ENCODE data around the gene IGSF5. TPM values are rescaled to one million over a fixed set of nuclear protein-coding genes. Genes with fewer than 3 reads are reported as not detected.
"Not testable (repeated sequence)": the region's sequence is repeated elsewhere in the genome, so short reads cannot be mapped to it uniquely, and the experiment has no call there.

Gene IGSF5
- total RNA-seq: not detected

DNA sequence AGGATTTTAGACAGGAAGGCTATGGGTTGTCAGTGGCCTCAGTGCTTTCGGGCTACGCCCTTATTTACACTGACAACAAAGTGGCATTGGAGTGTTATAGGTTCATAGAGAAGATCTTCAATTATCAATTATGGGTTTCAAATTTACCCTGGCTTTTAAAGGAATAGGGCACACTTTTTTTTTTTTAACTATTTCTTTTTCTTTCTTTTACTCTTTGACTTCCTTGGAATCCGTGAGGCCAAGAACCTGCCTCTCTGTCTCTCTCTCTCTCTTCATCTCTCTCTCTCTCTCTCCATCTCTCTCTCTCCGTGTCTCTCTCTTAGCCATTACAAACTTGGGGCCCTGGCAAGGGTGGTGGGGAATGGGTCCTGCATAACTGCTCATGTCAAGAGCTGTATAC is at the start of gene IGSF5:
Gene IGSF5 (plus strand): TSS at position 301 of the 400 bp plus-strand sequence. CDS start 327 bp downstream, outside the sequence.
- H3K9me3 Mint-ChIP-seq (ENCODE audit: insufficient read depth); H3K4me1 Mint-ChIP-seq (ENCODE audit: low read depth); DNase-seq; H3K27ac Mint-ChIP-seq; ATAC-seq; H3K27me3 Mint-ChIP-seq (ENCODE audit: low read depth); H3K4me3 Mint-ChIP-seq; H3K36me3 Mint-ChIP-seq (ENCODE audit: low read depth); POLR2A ChIA-PET; CTCF ChIA-PET: not testable (repeated sequence)

DNA sequence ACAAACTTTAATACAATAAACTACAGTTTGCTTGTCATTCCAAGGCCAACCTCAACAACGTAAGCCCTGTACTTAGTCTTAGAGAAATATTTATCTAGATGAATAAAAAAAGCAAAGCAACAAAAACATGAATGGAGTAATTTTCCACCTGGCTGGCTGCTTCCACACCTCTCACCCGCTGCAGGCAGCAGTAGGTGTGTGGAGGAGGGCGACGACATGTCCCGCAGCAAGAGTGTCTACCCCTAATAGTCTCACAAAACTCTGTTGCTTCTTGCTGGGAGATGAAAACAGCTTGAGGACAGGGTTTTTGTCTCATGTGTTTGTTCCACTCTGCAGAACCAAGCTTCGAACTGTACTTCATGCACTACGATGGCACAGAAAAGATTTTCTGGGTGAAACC is 48.8 kb upstream of the IGSF5 start:
- no peak for DNase-seq
- H3K27me3 Mint-ChIP-seq (ENCODE audit: low read depth): no peaks in the 10 kb centered on the region
- no peak for ATAC-seq
- no peak overlapping the region for H3K4me3 Mint-ChIP-seq
- no peak overlapping the region for H3K27ac Mint-ChIP-seq
- no peaks in the 10 kb centered on the region for H3K36me3 Mint-ChIP-seq (ENCODE audit: low read depth)
- POLR2A ChIA-PET: no interaction called here
- no peaks in the 10 kb centered on the region for H3K4me1 Mint-ChIP-seq (ENCODE audit: low read depth)
- H3K9me3 Mint-ChIP-seq (ENCODE audit: insufficient read depth): no peaks in the 10 kb centered on the region
- CTCF ChIA-PET: no interaction called here

DNA sequence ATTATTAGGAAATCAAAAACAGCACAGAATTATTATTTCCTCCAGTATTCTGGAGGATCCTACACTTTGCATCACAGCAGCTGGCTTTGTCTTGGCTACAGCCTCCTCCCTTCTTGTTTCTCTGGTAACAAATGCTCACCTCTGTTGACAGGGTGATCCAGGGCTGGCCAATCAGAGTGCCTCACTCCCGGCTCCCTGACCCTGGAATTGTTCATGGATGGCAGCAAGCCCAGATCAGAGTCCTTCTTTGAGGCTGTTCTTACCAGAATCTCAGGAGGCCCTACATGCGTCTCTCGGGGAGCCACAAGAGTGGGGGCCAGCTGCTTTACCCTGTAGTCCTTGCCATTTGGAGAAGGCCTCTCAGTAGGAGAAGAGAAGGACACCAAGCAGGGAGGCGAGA is 48.4 kb upstream of the IGSF5 start:
- H3K27me3 Mint-ChIP-seq (ENCODE audit: low read depth): no peaks in the 10 kb centered on the region
- no peak overlapping the region for H3K4me3 Mint-ChIP-seq
- no peak for DNase-seq
- H3K27ac Mint-ChIP-seq: no peak overlapping the region
- ChIA-PET CTCF (no interaction called here), POLR2A (interaction anchor here (0.6 kb wide), 1 partner anchor 110 kb away, joined by 4 read pairs; no protein-coding TSS in a partner anchor)
- no peaks in the 10 kb centered on the region for H3K4me1 Mint-ChIP-seq (ENCODE audit: low read depth)
- H3K9me3 Mint-ChIP-seq (ENCODE audit: insufficient read depth): no peaks in the 10 kb centered on the region
- no peak for ATAC-seq
- H3K36me3 Mint-ChIP-seq (ENCODE audit: low read depth): no peaks in the 10 kb centered on the region

DNA sequence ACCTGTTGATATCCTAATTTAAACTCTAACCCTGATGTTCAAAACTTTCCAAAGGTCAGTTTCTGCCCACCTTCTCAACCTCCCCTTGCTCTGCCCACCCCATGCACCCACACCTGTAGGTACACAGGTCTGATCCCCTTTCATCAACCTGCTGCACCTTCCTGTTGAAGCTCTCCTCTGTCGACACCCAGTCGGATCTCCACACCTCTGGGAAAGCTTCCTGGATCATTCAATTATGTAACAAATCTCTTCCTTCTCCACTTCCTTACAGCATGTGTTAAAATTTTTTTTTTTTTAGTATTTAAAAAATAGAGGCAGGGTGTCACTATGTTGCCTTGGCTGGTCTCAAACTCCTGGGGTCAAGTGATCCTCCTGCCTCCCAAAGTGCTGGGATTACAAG is 44.7 kb upstream of the IGSF5 start:
- ChIA-PET CTCF (no interaction called here), POLR2A (no interaction called here)
- no peak overlapping the region for H3K4me3 Mint-ChIP-seq
- H3K36me3 Mint-ChIP-seq (ENCODE audit: low read depth): no peaks in the 10 kb centered on the region
- no peak for ATAC-seq
- no peaks in the 10 kb centered on the region for H3K9me3 Mint-ChIP-seq (ENCODE audit: insufficient read depth)
- no peak for DNase-seq
- H3K4me1 Mint-ChIP-seq (ENCODE audit: low read depth): no peaks in the 10 kb centered on the region
- H3K27ac Mint-ChIP-seq: no peak overlapping the region
- H3K27me3 Mint-ChIP-seq (ENCODE audit: low read depth): no peaks in the 10 kb centered on the region

DNA sequence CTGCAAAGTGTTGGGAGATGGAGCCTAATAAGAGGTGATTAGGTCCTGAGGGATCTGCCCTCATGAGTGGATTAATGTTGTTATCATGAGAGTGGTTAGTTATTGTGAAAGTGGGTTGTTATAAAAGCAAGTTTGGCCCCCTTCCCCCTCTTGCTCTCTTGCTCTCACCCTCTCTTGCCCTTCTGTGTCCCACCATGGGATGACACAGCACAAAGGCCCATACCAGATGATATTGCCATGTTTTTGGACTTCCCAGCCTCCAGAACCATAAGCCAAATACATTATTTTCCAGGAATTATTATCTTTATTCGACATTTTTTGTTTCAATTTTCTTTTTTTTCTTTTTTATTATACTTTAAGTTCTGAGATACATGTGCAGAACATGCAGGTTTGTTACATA is 41.4 kb upstream of the IGSF5 start:
- POLR2A ChIA-PET: no interaction called here
- ATAC-seq: no peak
- no peaks in the 10 kb centered on the region for H3K27me3 Mint-ChIP-seq (ENCODE audit: low read depth)
- DNase-seq: no peak
- no peaks in the 10 kb centered on the region for H3K36me3 Mint-ChIP-seq (ENCODE audit: low read depth)
- H3K27ac Mint-ChIP-seq: no peak overlapping the region
- CTCF ChIA-PET: no interaction called here
- no peaks in the 10 kb centered on the region for H3K4me1 Mint-ChIP-seq (ENCODE audit: low read depth)
- no peaks in the 10 kb centered on the region for H3K9me3 Mint-ChIP-seq (ENCODE audit: insufficient read depth)
- no peak overlapping the region for H3K4me3 Mint-ChIP-seq

DNA sequence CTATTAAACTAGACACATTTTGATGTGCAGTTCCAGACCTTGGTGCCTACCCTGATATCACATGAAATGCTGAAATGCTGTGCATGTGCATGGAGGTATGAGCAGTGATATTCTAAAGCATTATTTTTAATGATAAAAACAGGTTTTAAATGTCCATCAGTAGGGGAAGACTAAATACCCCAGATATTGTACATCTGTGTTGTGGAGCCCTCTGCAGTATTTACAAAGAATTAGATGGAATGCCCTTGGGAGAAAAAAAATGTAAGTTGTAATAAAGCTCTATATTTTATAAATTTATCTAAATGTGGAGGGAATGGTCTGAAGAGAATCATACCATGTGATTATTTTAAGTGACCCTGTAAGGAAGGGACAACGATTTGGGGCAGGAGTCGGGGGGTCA is 39.1 kb upstream of the IGSF5 start:
- Mint-ChIP-seq H3K4me1 (ENCODE audit: low read depth) (no peaks in the 10 kb centered on the region), H3K4me3 (no peak overlapping the region), H3K9me3 (ENCODE audit: insufficient read depth) (no peaks in the 10 kb centered on the region), H3K27me3 (ENCODE audit: low read depth) (no peaks in the 10 kb centered on the region), H3K36me3 (ENCODE audit: low read depth) (no peaks in the 10 kb centered on the region), H3K27ac (no peak overlapping the region)
- DNase-seq (no peak), ATAC-seq (no peak)
- CTCF ChIA-PET: no interaction called here
- POLR2A ChIA-PET: no interaction called here

DNA sequence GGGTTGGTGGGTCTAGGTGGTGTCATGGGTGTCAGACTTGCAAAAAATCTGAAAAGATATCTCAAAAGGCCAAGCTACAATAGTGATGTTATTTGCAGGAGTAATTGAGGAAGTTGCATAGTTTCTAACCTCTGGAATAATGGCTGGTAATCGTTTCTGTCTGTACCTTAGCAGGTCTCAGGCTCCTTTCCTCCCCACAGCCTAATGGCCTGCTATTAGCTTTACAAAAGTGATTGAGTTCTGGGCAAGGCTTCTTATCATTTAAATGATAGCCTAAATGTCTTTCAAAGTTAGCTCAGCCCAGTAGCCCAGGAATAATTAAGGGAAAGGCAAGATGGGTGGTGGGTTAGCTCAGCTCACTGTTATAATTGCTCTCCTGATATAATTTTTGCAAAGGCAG is 37.7 kb upstream of the IGSF5 start:
- Mint-ChIP-seq H3K36me3 (ENCODE audit: low read depth) (no peaks in the 10 kb centered on the region), H3K27ac (no peak overlapping the region)
- no peak for ATAC-seq

DNA sequence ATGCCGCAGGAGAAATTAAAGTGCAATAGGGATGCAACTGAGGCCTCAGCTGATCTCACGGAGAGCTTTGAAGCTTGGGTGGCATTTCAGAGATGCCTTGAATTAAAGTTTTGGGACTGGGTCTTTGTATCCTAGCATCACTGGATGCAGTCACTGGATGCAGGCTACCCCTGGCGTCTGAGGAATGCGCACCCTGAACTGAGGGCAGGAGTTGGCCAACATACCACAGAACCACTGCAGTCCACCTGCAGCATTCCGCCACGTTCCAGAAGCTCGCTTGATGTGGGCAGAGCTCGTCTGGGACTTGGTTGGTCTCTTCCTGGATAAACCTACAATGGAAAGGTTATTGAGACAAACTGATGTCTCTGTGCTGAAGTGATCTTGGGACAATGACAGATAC is 34.1 kb upstream of the IGSF5 start:
- no peak for ATAC-seq
- Mint-ChIP-seq H3K27ac (no peak overlapping the region), H3K27me3 (ENCODE audit: low read depth) (no peaks in the 10 kb centered on the region), H3K9me3 (ENCODE audit: insufficient read depth) (no peaks in the 10 kb centered on the region), H3K36me3 (ENCODE audit: low read depth) (no peaks in the 10 kb centered on the region), H3K4me3 (no peak overlapping the region), H3K4me1 (ENCODE audit: low read depth) (no peaks in the 10 kb centered on the region)
- DNase-seq: no peak
- ChIA-PET CTCF (no interaction called here), POLR2A (no interaction called here)

More for the DNA sequence above, 37.7 kb upstream of the IGSF5 start:
- ChIA-PET CTCF (no interaction called here), POLR2A (no interaction called here)
- Mint-ChIP-seq H3K4me3 (no peak overlapping the region), H3K4me1 (ENCODE audit: low read depth) (no peaks in the 10 kb centered on the region), H3K27me3 (ENCODE audit: low read depth) (no peaks in the 10 kb centered on the region), H3K9me3 (ENCODE audit: insufficient read depth) (no peaks in the 10 kb centered on the region)
- DNase-seq: no peak

DNA sequence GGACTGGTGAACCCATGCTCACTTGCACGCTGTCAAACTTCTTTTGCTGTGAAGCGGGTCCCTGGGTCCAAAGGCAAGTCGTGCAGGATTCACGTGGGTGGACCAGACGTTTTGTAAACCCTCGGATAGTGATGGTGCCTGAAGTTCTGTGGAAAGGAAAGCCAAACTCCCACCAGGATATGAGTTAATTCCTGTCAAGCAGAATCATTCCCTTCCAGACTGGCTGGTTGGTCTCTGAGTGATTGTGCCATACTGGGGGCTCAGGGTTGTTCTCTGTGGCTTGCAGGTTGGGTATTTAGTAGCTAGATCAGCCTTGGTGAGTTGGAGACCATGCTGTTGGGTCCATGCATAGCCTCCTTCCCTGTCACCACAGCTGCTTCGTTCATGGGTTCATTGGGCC is 32.7 kb upstream of the IGSF5 start:
- DNase-seq (no peak), ATAC-seq (no peak)
- H3K36me3 Mint-ChIP-seq (ENCODE audit: low read depth): no peaks in the 10 kb centered on the region
- no peaks in the 10 kb centered on the region for H3K4me1 Mint-ChIP-seq (ENCODE audit: low read depth)
- ChIA-PET CTCF (interaction anchor here (0.9 kb wide), 1 partner anchor 194 kb away, joined by 5 read pairs; no protein-coding TSS in a partner anchor), POLR2A (no interaction called here)
- no peak overlapping the region for H3K4me3 Mint-ChIP-seq
- H3K27ac Mint-ChIP-seq: no peak overlapping the region
- H3K9me3 Mint-ChIP-seq (ENCODE audit: insufficient read depth): no peaks in the 10 kb centered on the region
- H3K27me3 Mint-ChIP-seq (ENCODE audit: low read depth): no peaks in the 10 kb centered on the region

DNA sequence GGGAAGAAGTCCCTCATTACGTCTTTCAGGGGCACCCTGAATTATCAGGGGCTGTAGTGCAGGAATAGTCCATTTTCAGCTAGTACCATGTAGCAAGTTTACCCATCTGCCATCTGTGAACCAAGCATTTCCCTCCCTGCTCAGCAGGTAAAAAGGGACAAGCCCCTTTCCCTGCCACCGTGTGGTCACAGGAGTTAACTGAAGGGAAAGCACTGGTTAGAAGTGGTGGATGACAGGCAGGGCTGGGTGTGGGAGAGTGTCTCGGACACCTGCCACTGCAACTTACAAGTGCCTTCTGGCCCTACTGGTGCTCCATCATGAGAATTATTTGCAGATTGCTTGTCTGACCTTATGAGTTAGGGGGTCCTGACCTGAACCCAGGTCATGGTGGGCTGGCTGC is 32.0 kb upstream of the IGSF5 start:
- ChIA-PET POLR2A (no interaction called here), CTCF (interaction anchor here (0.9 kb wide), 1 partner anchor 195 kb away, joined by 5 read pairs; no protein-coding TSS in a partner anchor)
- Mint-ChIP-seq H3K27ac (no peak overlapping the region), H3K4me1 (ENCODE audit: low read depth) (no peaks in the 10 kb centered on the region), H3K27me3 (ENCODE audit: low read depth) (no peaks in the 10 kb centered on the region), H3K4me3 (no peak overlapping the region), H3K9me3 (ENCODE audit: insufficient read depth) (no peaks in the 10 kb centered on the region), H3K36me3 (ENCODE audit: low read depth) (no peaks in the 10 kb centered on the region)
- no peak for ATAC-seq
- no peak for DNase-seq

DNA sequence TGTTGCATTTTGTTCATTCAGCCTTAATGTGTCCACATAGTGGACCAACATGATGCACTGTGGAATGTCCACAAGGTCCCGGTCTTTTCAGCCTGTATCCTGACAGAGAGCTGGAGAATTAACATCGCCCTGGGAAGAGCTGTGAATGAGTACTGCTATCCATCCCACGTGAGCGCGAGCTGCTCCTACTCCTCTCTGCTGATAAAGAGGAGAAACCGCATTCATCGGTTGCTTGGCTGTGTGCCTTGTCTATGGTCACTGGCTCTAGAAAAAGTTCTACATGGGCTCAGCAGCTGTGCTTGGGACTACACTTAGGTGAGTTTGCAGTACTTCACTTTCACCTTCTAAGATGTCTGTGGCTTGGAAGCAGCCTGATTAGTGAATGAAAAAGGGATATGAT is 31.1 kb upstream of the IGSF5 start:
- ChIA-PET POLR2A (no interaction called here), CTCF (no interaction called here)
- Mint-ChIP-seq H3K27me3 (ENCODE audit: low read depth) (no peaks in the 10 kb centered on the region), H3K4me1 (ENCODE audit: low read depth) (no peaks in the 10 kb centered on the region), H3K9me3 (ENCODE audit: insufficient read depth) (no peaks in the 10 kb centered on the region), H3K36me3 (ENCODE audit: low read depth) (no peaks in the 10 kb centered on the region), H3K27ac (no peak overlapping the region), H3K4me3 (no peak overlapping the region)
- ATAC-seq: no peak
- no peak for DNase-seq

DNA sequence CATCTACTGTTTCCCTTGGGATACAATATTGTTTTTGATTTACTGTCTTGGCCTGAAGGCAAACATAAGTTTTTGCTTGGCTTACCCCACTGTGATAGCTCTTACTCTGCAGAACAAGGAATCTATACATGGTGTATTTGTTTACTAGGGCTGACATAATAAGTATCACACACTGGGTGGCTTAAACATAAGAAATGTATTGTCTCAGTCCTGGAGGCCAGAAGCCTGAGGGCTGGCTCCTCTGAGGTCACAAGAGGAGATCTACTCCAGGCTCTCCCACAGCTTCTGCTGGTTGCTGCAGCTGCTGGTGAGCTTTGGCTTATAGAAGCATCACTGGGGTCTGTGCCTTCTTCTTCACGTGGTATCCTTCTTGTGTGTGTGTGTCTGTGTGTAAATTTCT is 30.7 kb upstream of the IGSF5 start:
- no peak overlapping the region for H3K27ac Mint-ChIP-seq
- POLR2A ChIA-PET: no interaction called here
- ATAC-seq (no peak), DNase-seq (no peak)
- no peak overlapping the region for H3K4me3 Mint-ChIP-seq
- no peaks in the 10 kb centered on the region for H3K36me3 Mint-ChIP-seq (ENCODE audit: low read depth)
- no peaks in the 10 kb centered on the region for H3K4me1 Mint-ChIP-seq (ENCODE audit: low read depth)
- no peaks in the 10 kb centered on the region for H3K9me3 Mint-ChIP-seq (ENCODE audit: insufficient read depth)
- CTCF ChIA-PET: no interaction called here
- no peaks in the 10 kb centered on the region for H3K27me3 Mint-ChIP-seq (ENCODE audit: low read depth)

DNA sequence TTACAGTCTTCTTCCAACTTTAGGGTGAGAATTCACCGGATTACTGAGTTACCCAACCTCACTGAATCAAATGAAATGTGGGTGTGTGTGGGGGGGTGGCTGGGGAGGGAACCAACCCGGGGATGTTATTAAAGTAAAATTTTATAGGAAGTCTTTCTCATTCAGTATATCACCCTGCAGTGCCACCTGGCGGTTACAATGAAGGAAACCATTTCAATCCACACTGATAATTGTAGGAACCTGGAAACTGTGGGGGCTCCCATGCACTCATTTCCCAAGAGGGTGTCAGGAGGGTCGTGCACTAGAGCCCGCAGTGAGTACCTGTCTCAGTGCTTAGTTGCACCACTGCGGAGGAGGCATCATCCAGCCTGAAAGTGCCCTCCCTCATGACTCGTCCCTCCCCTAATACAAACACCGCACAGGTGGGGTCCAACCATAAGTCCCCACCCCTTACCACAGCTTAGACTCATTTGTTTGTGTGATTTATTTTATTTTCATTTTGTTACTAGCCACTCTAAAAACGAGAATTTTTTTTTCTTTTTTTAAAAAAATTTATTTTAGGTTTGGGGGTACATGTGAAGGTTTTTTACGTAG is 29.1 kb upstream of the IGSF5 start:
- Mint-ChIP-seq H3K4me1 (ENCODE audit: low read depth) (no peaks in the 10 kb centered on the region), H3K27me3 (ENCODE audit: low read depth) (no peaks in the 10 kb centered on the region), H3K4me3 (no peak overlapping the region), H3K36me3 (ENCODE audit: low read depth) (no peaks in the 10 kb centered on the region), H3K27ac (no peak overlapping the region), H3K9me3 (ENCODE audit: insufficient read depth) (no peaks in the 10 kb centered on the region)
- ATAC-seq (no peak), DNase-seq (peak; percentile 59)
- ChIA-PET CTCF (interaction anchor here (1.0 to 2.6 kb wide), 4 partner anchors 196 to 208 kb away, joined by 4 to 15 read pairs (median 4); no protein-coding TSS in a partner anchor), POLR2A (no interaction called here)

Measured in activated CD8-positive, alpha-beta T cell treated with anti-CD3 and anti-CD28 coated beads, Interleukin-2, amount 10 ng/mL, durations not matched to agents 7 days and 5 days (primary cell).